NCI-H69 (cell line): Measurements from ENCODE around the gene PEX11G.

Experiments
- DNase-seq: peaks from one replicate; lab custom pipeline; 2025; lab: John Stamatoyannopoulos, UW

PEX11G gene

GRCh38 chr19:7488736-7489353 is at the start of gene PEX11G:
TSS of gene PEX11G (minus strand) at chr19:7489035. CDS start at chr19:7489010, 25 bp downstream.
- peak; percentile 96 for DNase-seq

- peak; percentile 24 for DNase-seq
These were observed 47.3 kb upstream of the PEX11G start for GRCh38 chr19:7535998-7536695.

DNA sequence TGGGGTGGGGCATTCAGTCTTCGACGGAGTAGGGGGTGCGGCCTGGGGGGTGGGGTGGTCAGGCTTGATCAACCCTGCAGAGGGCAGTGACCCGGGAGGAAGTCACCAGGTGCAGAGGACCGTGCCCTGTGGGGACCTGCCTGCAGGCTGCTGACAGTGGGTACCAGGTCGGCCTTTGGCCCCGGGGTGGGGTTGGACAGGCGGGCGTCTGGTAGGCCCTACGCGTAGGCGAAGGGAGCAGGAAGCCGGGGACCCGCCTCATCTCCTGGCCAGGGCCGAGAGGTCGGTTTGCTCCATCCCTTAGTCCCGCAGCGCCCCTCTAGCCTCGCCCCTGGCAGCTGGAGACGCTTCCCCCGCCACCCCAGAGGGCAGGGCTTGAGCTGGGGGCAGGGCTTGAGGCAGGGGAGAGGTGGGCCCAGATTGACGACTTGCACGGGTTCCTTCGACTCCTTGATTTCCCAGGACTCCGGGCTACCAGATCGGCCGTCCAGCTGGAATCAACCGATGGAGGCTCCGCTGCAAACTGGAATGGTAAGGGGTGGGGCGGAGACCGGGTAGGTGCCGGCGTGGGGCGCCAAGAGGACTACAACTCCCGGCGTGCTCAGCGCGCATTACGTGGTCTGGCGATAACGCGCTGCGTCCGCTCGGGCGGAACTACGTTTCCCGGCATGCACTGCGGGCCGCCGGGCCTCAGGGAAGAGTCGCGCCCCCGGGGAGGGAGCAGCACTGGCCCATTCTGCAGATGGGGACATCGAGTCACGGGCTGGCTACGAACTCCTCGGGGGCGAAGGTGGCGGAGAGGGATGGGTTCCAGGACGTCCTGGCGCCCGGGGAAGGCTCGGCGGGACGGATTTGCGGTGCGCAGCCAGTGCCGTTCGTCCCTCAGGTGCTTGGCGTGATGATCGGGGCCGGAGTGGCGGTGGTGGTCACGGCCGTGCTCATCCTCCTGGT is 46.5 kb upstream of the PEX11G start, which contains the start of gene PNPLA6:
TSS of gene PNPLA6 (plus strand) at position 671 of the 951 bp plus-strand sequence. CDS start at position 743, 72 bp downstream.
- DNase-seq = peak; percentile 96

DNA sequence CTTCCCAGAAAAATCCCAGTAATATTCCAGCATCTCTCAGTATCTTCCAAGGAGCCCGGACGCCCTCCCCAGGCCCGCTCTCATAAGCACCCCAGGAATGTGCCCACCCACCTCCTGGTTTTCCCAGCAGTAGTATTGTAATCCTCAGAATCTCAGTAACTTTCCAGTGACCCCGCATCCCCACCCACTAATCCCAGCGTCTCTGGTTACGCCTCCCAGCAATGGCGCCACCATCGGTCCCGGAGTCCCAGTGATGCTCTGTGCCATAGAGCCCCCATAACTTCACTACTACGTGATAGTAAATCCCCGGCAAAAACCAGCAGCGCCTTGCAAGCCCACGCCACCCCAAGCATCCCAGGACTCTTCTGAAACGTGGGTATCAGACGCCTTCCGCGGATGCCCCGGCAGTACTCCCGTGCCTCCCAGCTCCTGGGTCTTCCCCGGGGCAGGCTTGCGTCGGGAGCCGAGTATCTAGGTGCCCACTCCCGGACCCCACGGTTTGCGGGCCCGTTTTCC is 45.8 kb upstream of the PEX11G start:
- peak; percentile 56 for DNase-seq

GRCh38 chr19:7533925-7534480 is 45.2 kb upstream of the PEX11G start:
- peak; percentile 94 for DNase-seq

DNA sequence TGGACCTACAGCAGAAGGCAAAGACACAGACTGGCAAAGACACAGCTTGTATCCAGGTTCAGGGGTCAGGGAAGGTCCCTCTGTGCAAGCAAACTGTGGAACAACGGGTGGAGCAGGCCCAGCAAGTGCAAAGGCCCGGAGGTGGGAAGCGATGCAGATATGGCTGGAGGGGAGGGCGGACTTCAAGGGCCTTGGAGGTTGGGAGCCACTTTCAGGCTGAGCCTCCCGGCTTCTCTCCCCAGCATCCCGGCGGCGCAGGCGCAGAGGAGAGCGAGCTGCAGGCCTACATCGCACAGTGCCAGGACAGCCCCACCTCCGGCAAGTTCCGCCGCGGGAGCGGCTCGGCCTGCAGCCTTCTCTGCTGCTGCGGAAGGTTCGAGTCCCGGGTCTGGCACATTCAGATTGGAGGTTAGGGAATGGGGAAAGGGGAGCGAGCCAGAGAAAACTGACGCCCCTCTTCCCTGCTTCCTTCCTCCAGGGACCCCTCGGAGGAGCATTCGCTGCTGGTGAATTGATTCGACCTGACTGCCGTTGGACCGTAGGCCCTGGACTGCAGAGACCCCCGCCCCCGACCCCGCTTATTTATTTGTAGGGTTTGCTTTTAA is 44.5 kb upstream of the PEX11G start:
- peak; percentile 35 for DNase-seq

GRCh38 chr19:7529610-7530490 is 41.0 kb upstream of the PEX11G start:
- no peak for DNase-seq

DNA sequence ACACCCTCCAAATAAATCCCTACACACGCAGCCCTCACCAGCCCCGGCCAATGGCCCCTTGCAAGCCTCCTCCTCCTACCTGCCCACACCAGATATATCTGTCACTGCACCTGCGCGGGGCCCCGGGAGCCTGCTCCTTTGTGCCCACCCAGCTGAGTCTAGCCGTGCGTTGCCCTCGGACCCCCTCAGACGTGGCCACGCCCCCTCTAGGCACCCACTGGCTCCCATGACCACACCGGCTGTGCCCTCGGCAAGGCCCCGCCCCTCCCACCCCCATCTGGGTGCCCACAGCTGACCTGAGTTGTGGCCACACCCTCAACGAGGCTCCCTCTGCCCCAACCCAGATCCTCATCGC is 40.4 kb upstream of the PEX11G start:
- no peak for DNase-seq

GRCh38 chr19:7528522-7529245 is 39.8 kb upstream of the PEX11G start:
- no peak for DNase-seq

DNA sequence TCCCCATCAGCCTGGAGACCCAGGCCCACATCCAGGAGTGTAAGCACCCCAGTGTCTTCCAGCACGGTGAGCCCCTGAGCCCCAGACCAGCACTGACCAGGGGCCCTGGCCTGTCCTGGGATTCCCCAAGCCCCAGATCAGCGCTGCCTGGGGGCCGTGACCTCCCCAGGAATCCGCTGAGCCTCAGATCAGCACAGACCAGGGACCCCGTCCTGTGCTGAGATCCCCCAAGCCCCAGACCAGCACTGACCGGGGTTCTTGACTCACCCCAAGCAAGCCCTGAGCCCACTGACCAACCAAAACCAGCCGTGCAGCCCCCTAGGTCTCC is 39.3 kb upstream of the PEX11G start:
- no peak for DNase-seq

DNA sequence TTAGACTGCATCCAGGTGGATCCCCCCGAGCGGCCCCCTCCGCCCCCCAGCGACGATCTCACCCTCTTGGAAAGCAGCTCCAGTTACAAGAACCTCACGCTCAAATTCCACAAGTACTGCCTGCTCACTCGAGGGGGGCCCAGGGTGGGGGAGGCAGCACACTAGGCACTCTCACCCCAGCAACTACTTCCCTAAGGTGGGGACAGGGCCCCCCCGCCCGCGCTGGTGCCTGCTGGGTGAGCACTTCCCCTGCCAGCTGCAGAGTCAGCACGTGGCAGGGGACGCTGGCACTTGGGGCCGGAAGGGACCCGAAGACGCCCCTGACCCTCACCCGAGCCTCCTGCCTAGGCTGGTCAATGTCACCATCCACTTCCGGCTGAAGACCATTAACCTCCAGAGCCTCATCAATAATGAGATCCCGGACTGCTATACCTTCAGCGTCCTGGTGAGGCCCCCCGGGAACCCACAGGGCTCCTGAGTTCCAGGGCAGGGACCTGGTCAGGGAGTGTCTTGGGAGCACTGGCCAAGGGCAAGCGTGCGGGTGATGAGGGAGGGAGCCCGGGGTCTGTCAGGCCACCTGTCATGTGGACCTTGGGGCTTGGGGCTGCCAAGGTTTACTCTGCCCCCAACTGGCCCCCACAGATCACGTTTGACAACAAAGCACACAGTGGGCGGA is 38.8 kb upstream of the PEX11G start:
- DNase-seq = no peak

- DNase-seq = no peak
These were observed 37.5 kb upstream of the PEX11G start for GRCh38 chr19:7526059-7526929.

GRCh38 chr19:7524992-7525739 is 36.3 kb upstream of the PEX11G start:
- no peak for DNase-seq

DNA sequence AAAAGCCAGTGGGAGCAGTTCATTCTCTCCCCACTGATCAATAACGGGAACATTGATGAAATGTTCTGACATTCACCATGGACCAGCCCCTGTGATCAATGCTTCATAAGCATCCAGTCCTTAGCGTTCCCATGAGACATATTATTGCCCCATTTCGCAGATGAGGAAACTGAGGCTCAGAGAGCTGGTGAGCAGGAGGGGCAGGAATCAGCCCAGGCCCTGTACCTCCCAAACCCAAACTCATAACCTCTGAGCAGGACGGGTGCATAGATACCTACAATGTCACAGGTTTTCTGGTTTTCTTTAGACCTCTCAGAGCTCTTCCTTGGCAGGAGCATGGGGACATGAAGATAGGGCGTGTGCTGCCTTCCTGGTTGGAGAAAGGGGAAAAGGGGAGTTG is 35.7 kb upstream of the PEX11G start:
- no peak for DNase-seq

- no peak for DNase-seq
These were observed 34.3 kb upstream of the PEX11G start for GRCh38 chr19:7522923-7523667.

DNA sequence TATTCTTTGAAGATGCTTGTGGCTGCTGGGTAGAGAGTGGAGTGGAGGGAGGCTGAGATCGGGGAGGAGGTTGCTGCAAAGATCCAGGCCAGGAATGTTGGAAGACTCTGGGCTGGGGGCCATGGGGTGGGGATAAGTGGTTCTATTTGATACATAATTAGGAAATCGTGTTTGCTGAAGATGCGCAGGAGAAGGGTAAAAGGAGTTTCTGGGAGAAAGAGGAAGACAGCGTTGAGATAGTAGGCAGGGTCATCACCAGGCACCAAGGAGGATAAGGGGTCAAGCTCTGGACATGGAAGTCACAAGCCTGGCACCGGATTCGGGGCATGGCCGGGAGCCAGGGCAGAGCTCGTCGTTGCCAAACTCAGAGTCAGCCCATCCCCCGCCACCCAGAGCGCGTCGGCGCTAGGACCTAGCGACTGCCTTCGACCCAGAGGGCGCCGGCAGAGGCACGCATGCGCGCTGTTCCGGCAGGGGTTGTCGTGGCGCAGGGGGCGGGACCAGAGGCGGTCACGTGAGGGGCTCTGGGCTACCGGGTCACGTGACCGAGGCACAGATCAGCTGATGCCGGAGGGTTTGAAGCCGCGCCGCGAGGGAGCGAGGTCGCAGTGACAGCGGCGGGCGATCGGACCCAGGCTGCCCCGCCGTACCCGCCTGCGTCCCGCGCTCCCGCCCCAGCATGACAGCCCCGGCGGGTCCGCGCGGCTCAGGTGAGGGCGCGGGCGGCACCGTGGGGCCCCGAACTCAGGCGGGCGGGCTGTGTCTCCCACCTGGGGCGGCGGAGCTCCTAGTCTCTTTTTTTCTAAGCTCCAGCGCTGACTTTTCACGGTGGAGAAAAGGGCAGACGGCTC is 33.5 kb upstream of the PEX11G start, which contains the start of gene MCOLN1:
TSS of gene MCOLN1 (plus strand) at position 553 of the 851 bp plus-strand sequence. CDS start at position 680, 127 bp downstream.
- DNase-seq = peak; percentile 98
